WTC11 (cell line): ENCODE data around the gene SSNA1. TPM values are rescaled to one million over a fixed set of nuclear protein-coding genes. Genes with fewer than 3 reads are reported as not detected.
A peak's percentile ranks its signal among the peaks of the same experiment; 100 is the strongest.

ENCODE experiments used
- ATAC-seq: fragments of 200-7000 bp; cut with Tn5 transposase; 2 replicates; pipeline ENCODE4 v1.10.0; 2021; ENCODE audit warnings: mild to moderate bottlenecking, moderate library complexity
- CTCF ChIA-PET: fragments of 300-600 bp; sonication (Branson Sonifier 250); formaldehyde crosslinking; loops from one replicate; lab custom pipeline; 2021; ENCODE audit warnings: antibody characterized with exemption; lab: Charles Lee
- POLR2A ChIA-PET: fragments of 350-600 bp; sonication (Branson Sonifier 250); formaldehyde crosslinking; loops from one replicate; lab custom pipeline; 2021; ENCODE audit warnings: antibody characterized with exemption; lab: Charles Lee
- DNase-seq: peaks from one replicate; pipeline ENCODE4 v3.0.0; 2021; ENCODE audit warnings: low spot score
- H3K27ac Mint-ChIP-seq: 2 replicates; pipeline ENCODE4 v1.8.0; 2021; ENCODE audit warnings: mixed read lengths
- H3K27me3 Mint-ChIP-seq: 2 replicates; pipeline ENCODE4 v1.8.0; 2021; ENCODE audit warnings: low read depth, mild to moderate bottlenecking, moderate library complexity, mixed read lengths
- H3K36me3 Mint-ChIP-seq: 2 replicates; pipeline ENCODE4 v1.8.0; 2021; ENCODE audit warnings: mixed read lengths
- H3K4me1 Mint-ChIP-seq: 2 replicates; pipeline ENCODE4 v1.8.0; 2022; ENCODE audit warnings: mixed read lengths
- H3K4me3 Mint-ChIP-seq: 2 replicates; pipeline ENCODE4 v1.8.0; 2021; ENCODE audit warnings: mild to moderate bottlenecking, moderate library complexity, mixed read lengths
- H3K9me3 Mint-ChIP-seq: 2 replicates; pipeline ENCODE4 v1.8.0; 2021; ENCODE audit warnings: mixed read lengths
- AR ChIP-seq: fragments of 250-450 bp; sonication (Bioruptor Pico); IDR thresholded peaks from 2 replicates; pipeline ENCODE4 v1.9.0; 2021; ENCODE audit warnings: mild to moderate bottlenecking
- ATF2 ChIP-seq: sonication (generic); formaldehyde crosslinking; IDR thresholded peaks from 2 replicates; pipeline ENCODE4 v1.8.1; 2022; ENCODE audit warnings: low read depth, missing genetic modification reagents, borderline replicate concordance
- CREM ChIP-seq: sonication (generic); formaldehyde crosslinking; IDR thresholded peaks from 2 replicates; pipeline ENCODE4 v1.8.1; 2022; ENCODE audit warnings: mild to moderate bottlenecking, missing genetic modification reagents, moderate library complexity
- ELF4 ChIP-seq: sonication (generic); formaldehyde crosslinking; IDR thresholded peaks from 2 replicates; pipeline ENCODE4 v1.8.1; 2022; ENCODE audit warnings: low read depth, mild to moderate bottlenecking, moderate library complexity, missing genetic modification reagents
- EMX1 ChIP-seq: fragments of 250-450 bp; sonication (Bioruptor Pico); IDR thresholded peaks from 2 replicates; pipeline ENCODE4 v1.8.0; 2021; ENCODE audit warnings: mild to moderate bottlenecking
- HMGA2 ChIP-seq: fragments of 250-450 bp; sonication (Bioruptor Pico); IDR thresholded peaks from 2 replicates; pipeline ENCODE4 v1.4.0; 2021; ENCODE audit warnings: mild to moderate bottlenecking, moderate library complexity
- KAT7 ChIP-seq: sonication (generic); formaldehyde crosslinking; IDR thresholded peaks from 2 replicates; pipeline ENCODE4 v1.8.1; 2023; ENCODE audit warnings: missing genetic modification reagents, mild to moderate bottlenecking, borderline replicate concordance
- MLX ChIP-seq: sonication (generic); formaldehyde crosslinking; IDR thresholded peaks from 2 replicates; pipeline ENCODE4 v1.8.1; 2023; ENCODE audit warnings: mild to moderate bottlenecking, missing genetic modification reagents, moderate library complexity
- NFATC4 ChIP-seq: fragments of 250-450 bp; sonication (Bioruptor Pico); IDR thresholded peaks from 2 replicates; pipeline ENCODE4 v1.9.0; 2021; ENCODE audit warnings: mild to moderate bottlenecking
- NFYB ChIP-seq: sonication (generic); formaldehyde crosslinking; conservative IDR thresholded peaks from 2 replicates; pipeline ENCODE4 v1.8.0; 2022; ENCODE audit warnings: low read depth, missing genetic modification reagents
- NR3C1 ChIP-seq: sonication (generic); formaldehyde crosslinking; conservative IDR thresholded peaks from 2 replicates; pipeline ENCODE4 v1.8.1; 2023; ENCODE audit warnings: low read depth, mild to moderate bottlenecking, missing genetic modification reagents
- RELA ChIP-seq: sonication (generic); formaldehyde crosslinking; IDR thresholded peaks from 2 replicates; pipeline ENCODE4 v1.8.1; 2022; ENCODE audit warnings: missing genetic modification reagents, mild to moderate bottlenecking, borderline replicate concordance
- TP53 ChIP-seq: sonication (generic); formaldehyde crosslinking; IDR thresholded peaks from 2 replicates; pipeline ENCODE4 v1.8.1; 2023; ENCODE audit warnings: mild to moderate bottlenecking, missing genetic modification reagents
- ZNF263 ChIP-seq: sonication (generic); formaldehyde crosslinking; IDR thresholded peaks from 2 replicates; pipeline ENCODE4 v1.8.1; 2022; ENCODE audit warnings: low read depth, mild to moderate bottlenecking, moderate library complexity, missing genetic modification reagents
- ZNF425 ChIP-seq: fragments of 250-450 bp; sonication (Bioruptor Pico); conservative IDR thresholded peaks from 2 replicates; pipeline ENCODE4 v1.9.0; 2021; ENCODE audit warnings: mild to moderate bottlenecking
- total RNA-seq: library from RNA; stranded (reverse); gene quantifications from 3 replicates; pipeline ENCODE4 v1.2.3, GENCODE V29; 2021
- TF ChIP-seq, protein P1 (sequence below): sonication (generic); formaldehyde crosslinking; IDR thresholded peaks from 2 replicates; pipeline ENCODE4 v1.8.0; 2022; ENCODE audit warnings: mild to moderate bottlenecking, missing genetic modification reagents
- TF ChIP-seq, protein P2 (sequence below): sonication (generic); formaldehyde crosslinking; IDR thresholded peaks from 2 replicates; pipeline ENCODE4 v1.8.0; 2022; ENCODE audit warnings: mild to moderate bottlenecking, missing genetic modification reagents
- TF ChIP-seq, protein P3 (sequence below): sonication (generic); formaldehyde crosslinking; conservative IDR thresholded peaks from 2 replicates; pipeline ENCODE4 v1.8.1; 2023; ENCODE audit warnings: mild to moderate bottlenecking, low read depth, missing genetic modification reagents, moderate library complexity

The SSNA1 gene
- total RNA-seq, 1 experiment from 2014 or later, result 102 TPM

- H3K27me3 Mint-ChIP-seq, result no peaks in the 10 kb centered on the region
- no peaks in the 10 kb centered on the region for H3K9me3 Mint-ChIP-seq
- H3K27ac Mint-ChIP-seq, result 0 out of 2 replicates have a peak overlapping the region, but pooled peaks have one; percentile 49
- ChIA-PET POLR2A (interaction anchor here (1.2 kb wide), 1 partner anchor 23 kb away, joined by 4 read pairs; the partner anchor contains the start of gene RNF208), CTCF (interaction anchor here (0.7 to 2.5 kb wide), 10 partner anchors 9 to 153 kb away, joined by 3 to 14 read pairs (median 4); partner anchors contain the start of genes LRRC26, NPDC1, RNF224 and SSNA1)
- peak overlapping the region; percentile 84 for H3K4me3 Mint-ChIP-seq
- ATAC-seq, result no peak
- peak; percentile 45 for DNase-seq
- TF ChIP-seq KAT7 (no peak), ZNF263 (CRISPR knock-in tag) (peak; percentile 42; the same call in 1 of the 2 replicates)
- TF ChIP-seq, protein P1, sequence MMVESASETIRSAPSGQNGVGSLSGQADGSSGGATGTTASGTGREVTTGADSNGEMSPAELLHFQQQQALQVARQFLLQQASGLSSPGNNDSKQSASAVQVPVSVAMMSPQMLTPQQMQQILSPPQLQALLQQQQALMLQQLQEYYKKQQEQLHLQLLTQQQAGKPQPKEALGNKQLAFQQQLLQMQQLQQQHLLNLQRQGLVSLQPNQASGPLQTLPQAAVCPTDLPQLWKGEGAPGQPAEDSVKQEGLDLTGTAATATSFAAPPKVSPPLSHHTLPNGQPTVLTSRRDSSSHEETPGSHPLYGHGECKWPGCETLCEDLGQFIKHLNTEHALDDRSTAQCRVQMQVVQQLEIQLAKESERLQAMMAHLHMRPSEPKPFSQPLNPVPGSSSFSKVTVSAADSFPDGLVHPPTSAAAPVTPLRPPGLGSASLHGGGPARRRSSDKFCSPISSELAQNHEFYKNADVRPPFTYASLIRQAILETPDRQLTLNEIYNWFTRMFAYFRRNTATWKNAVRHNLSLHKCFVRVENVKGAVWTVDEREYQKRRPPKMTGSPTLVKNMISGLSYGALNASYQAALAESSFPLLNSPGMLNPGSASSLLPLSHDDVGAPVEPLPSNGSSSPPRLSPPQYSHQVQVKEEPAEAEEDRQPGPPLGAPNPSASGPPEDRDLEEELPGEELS (CRISPR knock-in tag), result no peak
- peaks cover 36% of the 10 kb centered on the region for H3K4me1 Mint-ChIP-seq
- H3K36me3 Mint-ChIP-seq, result no peaks in the 10 kb centered on the region
These were observed 11.1 kb downstream of the SSNA1 start for GRCh38 chr9:137199411-137200121.

DNA sequence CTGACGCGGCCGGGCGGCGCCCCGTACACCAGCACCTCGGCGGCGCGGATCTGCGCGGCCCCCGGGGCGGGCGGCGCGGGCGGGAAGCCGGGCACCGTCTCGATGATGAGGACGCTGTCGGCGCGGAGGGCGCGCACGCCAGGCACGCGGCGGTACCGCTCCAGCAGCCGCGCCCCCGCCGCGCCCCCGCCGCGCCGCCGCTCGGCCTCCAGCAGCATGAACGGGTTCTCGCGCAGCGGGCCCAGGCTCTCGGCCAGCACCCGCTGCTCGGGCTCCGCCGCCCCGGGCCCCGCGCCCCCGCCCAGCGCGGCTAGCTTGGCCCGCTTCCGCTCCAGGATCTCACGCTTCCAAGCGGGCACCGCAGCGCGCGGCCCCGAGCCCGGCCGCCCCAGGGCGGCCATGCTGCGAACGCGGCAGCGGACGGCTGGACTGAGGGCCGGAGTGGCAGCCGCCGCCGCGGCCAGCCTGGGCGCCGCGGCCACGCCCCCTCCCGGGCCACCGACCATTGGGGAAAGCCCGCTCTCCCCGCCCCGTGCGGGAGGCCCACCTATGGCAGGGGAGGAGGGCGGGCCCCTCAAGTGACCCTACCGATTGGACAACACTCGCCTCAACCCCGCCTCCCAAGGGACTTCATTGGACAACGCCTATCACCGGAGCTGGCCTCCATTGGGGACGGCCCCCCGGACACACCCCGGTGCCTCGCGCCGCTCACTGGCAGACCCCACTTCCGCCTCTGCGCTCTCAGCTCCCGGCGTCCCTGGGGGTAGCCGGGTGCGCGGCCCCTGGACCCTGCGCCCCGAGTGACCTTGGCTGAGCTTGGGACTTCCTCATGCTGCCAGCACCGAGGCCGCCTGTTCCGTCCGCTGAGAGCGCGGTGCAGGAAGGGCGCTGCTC lies 12.1 kb downstream of the SSNA1 start, which contains the start of gene TPRN:
Gene TPRN (minus strand): TSS at position 431 of the 894 bp plus-strand sequence. CDS start 30 bp downstream, at position 401.
- ChIA-PET POLR2A (interaction anchor here (0.6 to 1.5 kb wide), 21 partner anchors 10 to 235 kb away, joined by 3 to 13 read pairs (median 4); partner anchors contain the start of genes ANAPC2, MAN1B1, NELFB and RNF208), CTCF (interaction anchor here (0.6 to 2.8 kb wide), 19 partner anchors 12 to 623 kb away, joined by 3 to 28 read pairs (median 5); partner anchors contain the start of genes AJM1, ANAPC2, CYSRT1 and ENTPD2)
- no peaks in the 10 kb centered on the region for H3K27me3 Mint-ChIP-seq
- no peaks in the 10 kb centered on the region for H3K36me3 Mint-ChIP-seq
- H3K27ac Mint-ChIP-seq, result peak within 1 kb of the TSS; percentile 91
- ATAC-seq (peak; percentile 97), DNase-seq (peak; percentile 100)
- H3K4me1 Mint-ChIP-seq, result peaks cover 33% of the 10 kb centered on the region
- H3K9me3 Mint-ChIP-seq, result no peaks in the 10 kb centered on the region
- H3K4me3 Mint-ChIP-seq, result peak within 1 kb of the TSS; percentile 84
- TF ChIP-seq MLX (CRISPR knock-in tag) (no peak), AR (CRISPR knock-in tag) (no peak), CREM (CRISPR knock-in tag) (peak; percentile 16; the same call in 1 of the 2 replicates), NR3C1 (CRISPR knock-in tag) (no peak), RELA (peak; percentile 41; the same call in 1 of the 2 replicates), EMX1 (CRISPR knock-in tag) (no peak), NFYB (CRISPR knock-in tag) (peak; percentile 94), TP53 (no peak; the same call in 1 of the 2 replicates), HMGA2 (CRISPR knock-in tag) (no peak), NFATC4 (CRISPR knock-in tag) (no peak), ATF2 (no peak), ZNF425 (CRISPR knock-in tag) (no peak), ELF4 (no peak)
- TF ChIP-seq, protein P2, sequence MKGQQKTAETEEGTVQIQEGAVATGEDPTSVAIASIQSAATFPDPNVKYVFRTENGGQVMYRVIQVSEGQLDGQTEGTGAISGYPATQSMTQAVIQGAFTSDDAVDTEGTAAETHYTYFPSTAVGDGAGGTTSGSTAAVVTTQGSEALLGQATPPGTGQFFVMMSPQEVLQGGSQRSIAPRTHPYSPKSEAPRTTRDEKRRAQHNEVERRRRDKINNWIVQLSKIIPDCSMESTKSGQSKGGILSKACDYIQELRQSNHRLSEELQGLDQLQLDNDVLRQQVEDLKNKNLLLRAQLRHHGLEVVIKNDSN (CRISPR knock-in tag), result peak; percentile 56; the same call in 1 of the 2 replicates
- TF ChIP-seq, protein P3, sequence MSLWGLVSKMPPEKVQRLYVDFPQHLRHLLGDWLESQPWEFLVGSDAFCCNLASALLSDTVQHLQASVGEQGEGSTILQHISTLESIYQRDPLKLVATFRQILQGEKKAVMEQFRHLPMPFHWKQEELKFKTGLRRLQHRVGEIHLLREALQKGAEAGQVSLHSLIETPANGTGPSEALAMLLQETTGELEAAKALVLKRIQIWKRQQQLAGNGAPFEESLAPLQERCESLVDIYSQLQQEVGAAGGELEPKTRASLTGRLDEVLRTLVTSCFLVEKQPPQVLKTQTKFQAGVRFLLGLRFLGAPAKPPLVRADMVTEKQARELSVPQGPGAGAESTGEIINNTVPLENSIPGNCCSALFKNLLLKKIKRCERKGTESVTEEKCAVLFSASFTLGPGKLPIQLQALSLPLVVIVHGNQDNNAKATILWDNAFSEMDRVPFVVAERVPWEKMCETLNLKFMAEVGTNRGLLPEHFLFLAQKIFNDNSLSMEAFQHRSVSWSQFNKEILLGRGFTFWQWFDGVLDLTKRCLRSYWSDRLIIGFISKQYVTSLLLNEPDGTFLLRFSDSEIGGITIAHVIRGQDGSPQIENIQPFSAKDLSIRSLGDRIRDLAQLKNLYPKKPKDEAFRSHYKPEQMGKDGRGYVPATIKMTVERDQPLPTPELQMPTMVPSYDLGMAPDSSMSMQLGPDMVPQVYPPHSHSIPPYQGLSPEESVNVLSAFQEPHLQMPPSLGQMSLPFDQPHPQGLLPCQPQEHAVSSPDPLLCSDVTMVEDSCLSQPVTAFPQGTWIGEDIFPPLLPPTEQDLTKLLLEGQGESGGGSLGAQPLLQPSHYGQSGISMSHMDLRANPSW (CRISPR knock-in tag), result no peak
